ENCODE measurements around the gene NOC2L. TPM values are rescaled to one million over a fixed set of nuclear protein-coding genes. Genes with fewer than 3 reads are reported as not detected.

Gene NOC2L
- total and polyA plus RNA-seq, 2 donors (not counting 3 experiments of a cell fraction or from before 2014, with no cell fraction given) = 55.3 to 87.9 TPM

DNA sequence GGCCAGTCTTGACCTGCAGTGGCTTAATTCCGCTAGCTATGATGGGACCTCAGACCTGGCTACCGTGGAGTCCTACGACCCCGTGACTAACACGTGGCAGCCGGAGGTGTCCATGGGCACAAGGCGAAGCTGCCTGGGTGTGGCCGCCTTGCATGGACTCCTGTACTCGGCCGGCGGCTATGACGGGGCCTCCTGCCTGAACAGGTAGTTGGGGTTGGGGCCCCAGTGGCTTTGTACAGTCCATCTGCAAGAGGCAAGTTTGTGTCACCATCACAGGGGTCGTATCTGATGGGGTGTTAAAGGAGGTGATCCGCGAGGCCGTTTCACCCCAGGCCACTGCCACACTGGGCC is 4.2 kb upstream of the NOC2L start:
- H3K9me1 ChIP-seq (replicated peaks; ENCODE audit: control insufficient read depth, extremely low read depth, insufficient read depth, low read length) = no peaks in the 10 kb centered on the region
- H4K20me1 ChIP-seq (replicated peaks; ENCODE audit: control insufficient read depth, extremely low read depth, insufficient read depth, low read length) = no peaks in the 10 kb centered on the region
- peaks cover 11% of the 10 kb centered on the region for H3K4me1 ChIP-seq (ENCODE audit: control insufficient read depth, extremely low read depth, insufficient read depth, low read length)
- no peak overlapping the region for H3K9ac ChIP-seq (replicated peaks; ENCODE audit: extremely low read depth, insufficient read depth, low read length)
- DNase-seq (ENCODE audit: low read depth, low spot score) (no peak), FAIRE-seq (no peak)
- peaks cover 0 to 2% of the 10 kb centered on the region in 2 experiments for H3K36me3 ChIP-seq (ENCODE audit: control insufficient read depth in 2 of 2, extremely low read depth in 1 of 2, insufficient read depth in 2 of 2, low read length in 2 of 2)
- dilution Hi-C loops (cut with MboI; ENCODE audit: extremely low pct_ligation_motif_present, low sequenced_read_pairs) (no loop called here), intact Hi-C loops (cut with micrococcal nuclease) (no loop called here)
- no peak overlapping the region for H3K27ac ChIP-seq (ENCODE audit: insufficient read depth, low read depth, low read length)
- no peak overlapping the region for H3K4me2 ChIP-seq (ENCODE audit: insufficient read depth, low read length)
- H3K4me3 ChIP-seq (replicated peaks in 1 of 3; ENCODE audit: insufficient read depth in 1 of 3, low read depth in 1 of 3, low read length in 3 of 3) = no peak overlapping the region
- ChIA-PET POLR2A (no interaction called here), CTCF (no interaction called here)
- H3K79me2 ChIP-seq (ENCODE audit: control insufficient read depth, insufficient read depth, low read length) = peaks cover 8% of the 10 kb centered on the region
- TF ChIP-seq EZH2 (IDR thresholded peaks at IDR 0.05; ENCODE audit: borderline replicate concordance, low read depth, low read length, severe bottlenecking) (no peak), FOS (IDR thresholded peaks at IDR 0.05; ENCODE audit: borderline replicate concordance, insufficient read depth, low read length) (no peak), POLR2AphosphoS5 (IDR thresholded peaks at IDR 0.05; ENCODE audit: insufficient read depth, low read depth, low read length) (no peak), MYC (IDR thresholded peaks at IDR 0.05; ENCODE audit: low read depth, low read length) (no peak), POLR2A (IDR thresholded peaks at IDR 0.05; ENCODE audit: low read depth, low read length) (no peak), JUN (IDR thresholded peaks at IDR 0.05; ENCODE audit: borderline replicate concordance, insufficient read depth, insufficient read length, low read depth) (no peak), GATA2 (IDR thresholded peaks at IDR 0.05; ENCODE audit: insufficient read depth, insufficient read length, low read depth, low read length) (no peak)
- TF ChIP-seq, protein P1, sequence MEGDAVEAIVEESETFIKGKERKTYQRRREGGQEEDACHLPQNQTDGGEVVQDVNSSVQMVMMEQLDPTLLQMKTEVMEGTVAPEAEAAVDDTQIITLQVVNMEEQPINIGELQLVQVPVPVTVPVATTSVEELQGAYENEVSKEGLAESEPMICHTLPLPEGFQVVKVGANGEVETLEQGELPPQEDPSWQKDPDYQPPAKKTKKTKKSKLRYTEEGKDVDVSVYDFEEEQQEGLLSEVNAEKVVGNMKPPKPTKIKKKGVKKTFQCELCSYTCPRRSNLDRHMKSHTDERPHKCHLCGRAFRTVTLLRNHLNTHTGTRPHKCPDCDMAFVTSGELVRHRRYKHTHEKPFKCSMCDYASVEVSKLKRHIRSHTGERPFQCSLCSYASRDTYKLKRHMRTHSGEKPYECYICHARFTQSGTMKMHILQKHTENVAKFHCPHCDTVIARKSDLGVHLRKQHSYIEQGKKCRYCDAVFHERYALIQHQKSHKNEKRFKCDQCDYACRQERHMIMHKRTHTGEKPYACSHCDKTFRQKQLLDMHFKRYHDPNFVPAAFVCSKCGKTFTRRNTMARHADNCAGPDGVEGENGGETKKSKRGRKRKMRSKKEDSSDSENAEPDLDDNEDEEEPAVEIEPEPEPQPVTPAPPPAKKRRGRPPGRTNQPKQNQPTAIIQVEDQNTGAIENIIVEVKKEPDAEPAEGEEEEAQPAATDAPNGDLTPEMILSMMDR (IDR thresholded peaks at IDR 0.05; ENCODE audit: extremely low read depth in 1 of 2, insufficient read depth in 1 of 2, low read depth in 1 of 2, low read length in 2 of 2) = no peak
- TF ChIP-seq, protein P2, sequence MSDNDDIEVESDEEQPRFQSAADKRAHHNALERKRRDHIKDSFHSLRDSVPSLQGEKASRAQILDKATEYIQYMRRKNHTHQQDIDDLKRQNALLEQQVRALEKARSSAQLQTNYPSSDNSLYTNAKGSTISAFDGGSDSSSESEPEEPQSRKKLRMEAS (IDR thresholded peaks at IDR 0.05; ENCODE audit: insufficient read depth, insufficient read length) = no peak
- H3K9me3 ChIP-seq (replicated peaks; ENCODE audit: control insufficient read depth, insufficient read depth, low read length) = no peaks in the 10 kb centered on the region
- no peaks in the 10 kb centered on the region for H3K27me3 ChIP-seq (ENCODE audit: control insufficient read depth in 2 of 2, insufficient read depth in 2 of 2, low read length in 2 of 2)
- BruUV-seq (replicated peaks) = no TSS peak
- no peak overlapping the region for H2AFZ ChIP-seq (ENCODE audit: low read depth, low read length)

Measured in endothelial cell of umbilical vein (primary cell).